WERI-Rb-1 (cell line): ENCODE measurements around the gene VSIG10L.

Source experiments
- DNase-seq: peaks from one replicate; pipeline ENCODE4 v3.0.0-alpha.2; 2020
- H3K27ac ChIP-seq: fragments of 250-450 bp; sonication (Bioruptor Pico); 2 replicates; pipeline ENCODE4 v1.5.1; 2020; ENCODE audit warnings: mild to moderate bottlenecking, moderate library complexity
- H3K27me3 ChIP-seq: fragments of 250-450 bp; sonication (Bioruptor Pico); 2 replicates; pipeline ENCODE4 v1.5.1; 2021; ENCODE audit warnings: mild to moderate bottlenecking, low read depth, moderate library complexity; ENCODE audit not compliant: insufficient read depth, severe bottlenecking
- H3K36me3 ChIP-seq: fragments of 250-450 bp; sonication (Bioruptor Pico); 2 replicates; pipeline ENCODE4 v1.5.1; 2020; ENCODE audit warnings: mild to moderate bottlenecking, moderate library complexity
- H3K4me3 ChIP-seq: 2 replicates; pipeline ENCODE4 v1.5.1; 2011; ENCODE audit warnings: low read depth, mild to moderate bottlenecking, control low read depth, low read length
- H3K9me3 ChIP-seq: fragments of 250-450 bp; sonication (Bioruptor Pico); 2 replicates; pipeline ENCODE4 v1.5.1; 2021; ENCODE audit warnings: mild to moderate bottlenecking, moderate library complexity; ENCODE audit not compliant: severe bottlenecking
- CTCF ChIP-seq: IDR thresholded peaks from 2 replicates; pipeline ENCODE4 v1.5.1; 2011; ENCODE audit warnings: low read depth, mild to moderate bottlenecking, control low read depth, inconsistent platforms, low read length

VSIG10L gene

GRCh38 chr19:51342631-51343569, 961 bp upstream of the VSIG10L start:
- H3K36me3 ChIP-seq: peaks cover 13% of the 10 kb centered on the region
- no peak for DNase-seq
- H3K4me3 ChIP-seq: no peak overlapping the region
- no peaks in the 10 kb centered on the region for H3K9me3 ChIP-seq
- H3K27ac ChIP-seq: no peak overlapping the region
- no peak for TF ChIP-seq CTCF
- no peaks in the 10 kb centered on the region for H3K27me3 ChIP-seq

- H3K27ac ChIP-seq: no peak overlapping the region; the same call in 1 of the 2 replicates
- TF ChIP-seq CTCF: no peak
- H3K9me3 ChIP-seq: no peaks in the 10 kb centered on the region
- no peaks in the 10 kb centered on the region for H3K27me3 ChIP-seq
- H3K36me3 ChIP-seq: peaks cover 8% of the 10 kb centered on the region; the same call in 1 of the 2 replicates
- DNase-seq: no peak
- no peak overlapping the region; the same call in 1 of the 2 replicates for H3K4me3 ChIP-seq
Measured at GRCh38 chr19:51341066-51341465, 873 bp downstream of the VSIG10L start.

DNA sequence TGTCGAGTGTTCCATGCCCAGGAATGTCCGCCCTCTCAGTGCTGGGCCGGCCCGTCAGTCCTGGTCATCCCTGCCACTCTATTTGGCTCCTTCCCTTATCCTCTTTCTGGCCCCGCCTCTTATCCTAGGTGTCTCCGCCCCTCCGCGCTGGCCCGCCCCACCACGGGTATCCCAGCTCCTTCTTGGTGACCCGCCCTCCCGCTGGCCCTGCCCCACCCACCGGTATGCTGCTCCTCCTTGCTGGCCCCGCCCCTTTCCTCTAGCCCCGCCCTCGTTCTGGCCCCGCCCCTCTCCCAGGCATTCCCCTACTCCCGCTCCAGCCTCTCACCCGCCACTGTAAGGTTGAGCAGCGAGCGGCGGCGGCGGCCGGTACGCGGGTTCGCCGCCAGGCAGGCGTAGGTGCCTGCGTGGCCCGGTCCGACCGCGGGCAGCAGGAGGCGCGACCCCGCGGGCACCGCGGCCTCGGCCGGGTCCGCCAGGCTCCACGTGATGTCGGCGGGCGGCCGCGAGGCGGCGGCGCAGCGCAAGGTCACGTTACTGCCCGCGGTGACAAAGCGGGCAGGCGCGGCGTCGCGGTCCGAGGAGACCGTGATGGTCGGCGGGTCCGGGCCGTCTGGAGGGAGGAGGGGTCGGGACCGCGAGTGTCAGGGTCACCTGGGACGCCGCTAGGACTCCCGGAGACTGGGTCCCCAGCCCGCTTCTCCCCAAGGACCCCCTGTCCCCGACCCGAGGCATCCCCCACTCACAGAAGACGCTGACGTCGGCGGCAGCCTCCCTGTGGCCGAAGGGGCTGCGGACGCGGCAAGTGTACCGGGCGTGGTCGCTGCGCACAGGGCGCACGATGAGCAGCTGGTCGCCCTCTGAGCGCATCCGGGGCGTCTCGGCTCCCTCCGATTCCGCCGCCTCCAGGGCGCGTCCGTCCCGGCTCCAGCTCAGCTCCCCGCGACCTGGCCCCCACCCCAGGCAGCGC, 2.0 kb downstream of the VSIG10L start:
- Histone ChIP-seq H3K9me3 (no peaks in the 10 kb centered on the region), H3K27ac (peak overlapping the region; percentile 68), H3K4me3 (peak overlapping the region; percentile 49), H3K36me3 (peaks cover 3% of the 10 kb centered on the region; the same call in 1 of the 2 replicates), H3K27me3 (no peaks in the 10 kb centered on the region)
- peak; percentile 99 for DNase-seq
- peak; percentile 26; the same call in 1 of the 2 replicates for TF ChIP-seq CTCF

GRCh38 chr19:51339313-51339686, 2.6 kb downstream of the VSIG10L start:
- H3K4me3 ChIP-seq: peak overlapping the region; percentile 49
- no peak for TF ChIP-seq CTCF
- no peaks in the 10 kb centered on the region for H3K36me3 ChIP-seq
- no peak for DNase-seq
- peak overlapping the region; percentile 50 for H3K27ac ChIP-seq
- H3K9me3 ChIP-seq: no peaks in the 10 kb centered on the region
- H3K27me3 ChIP-seq: no peaks in the 10 kb centered on the region

GRCh38 chr19:51338563-51339312, 3.2 kb downstream of the VSIG10L start:
- peak overlapping the region; percentile 50 for H3K27ac ChIP-seq
- DNase-seq: peak; percentile 88
- peak; percentile 72 for TF ChIP-seq CTCF

More at GRCh38 chr19:51338563-51339312, 3.2 kb downstream of the VSIG10L start:
- Histone ChIP-seq H3K27me3 (no peaks in the 10 kb centered on the region), H3K36me3 (no peaks in the 10 kb centered on the region), H3K9me3 (no peaks in the 10 kb centered on the region), H3K4me3 (peak overlapping the region; percentile 49)
